NB4 (cell line): ENCODE data around the gene MAP4K2.

Source experiments
- DNase-seq: peaks from one replicate; pipeline ENCODE4 v3.0.0; 2010; ENCODE audit warnings: low read depth
- H3K4me3 ChIP-seq: one replicate; pipeline ENCODE4 v1.5.1; 2011; ENCODE audit warnings: mild to moderate bottlenecking, low read depth, low read length, moderate library complexity
- CTCF ChIP-seq: IDR thresholded peaks from one replicate; pipeline ENCODE4 v1.5.1; 2012; ENCODE audit warnings: low read depth, low read length
- MAX ChIP-seq: IDR thresholded peaks from 2 replicates; pipeline ENCODE4 v1.6.1; 2011; ENCODE audit warnings: low read depth, low read length
- MYC ChIP-seq: IDR thresholded peaks from 2 replicates; pipeline ENCODE4 v1.6.1; 2011; ENCODE audit warnings: low read depth, low read length
- POLR2A ChIP-seq: IDR thresholded peaks from 2 replicates; pipeline ENCODE4 v1.6.1; 2011; ENCODE audit warnings: mild to moderate bottlenecking; ENCODE audit not compliant: insufficient read length; ENCODE audit errors: extremely low read depth

MAP4K2 gene

GRCh38 chr11:64814712-64815187 lies 11.7 kb upstream of the MAP4K2 start:
- DNase-seq: peak; percentile 57
- H3K4me3 ChIP-seq: no peak overlapping the region
- TF ChIP-seq POLR2A (no peak), CTCF (no peak), MYC (no peak), MAX (no peak)

- no peak for TF ChIP-seq POLR2A
- no peak for TF ChIP-seq CTCF
- TF ChIP-seq MAX: no peak
- TF ChIP-seq MYC: no peak
- DNase-seq: no peak
- H3K4me3 ChIP-seq: no peak overlapping the region
Measured at GRCh38 chr11:64813826-64814225, 10.8 kb upstream of the MAP4K2 start.

- TF ChIP-seq POLR2A (no peak), MAX (peak; percentile 72), CTCF (no peak), MYC (0 out of 2 replicates have a peak, but pooled peaks have one; percentile 42)
- peak overlapping the region; percentile 81 for H3K4me3 ChIP-seq
- DNase-seq: no peak
Measured at GRCh38 chr11:64810891-64811272, 7.9 kb upstream of the MAP4K2 start.

- peak; percentile 98 for DNase-seq
- TF ChIP-seq MAX (peak; percentile 73), CTCF (no peak), POLR2A (peak; percentile 71), MYC (peak; percentile 76)
- peak within 1 kb of the TSS; percentile 81 for H3K4me3 ChIP-seq
Measured at GRCh38 chr11:64810271-64810890, 7.4 kb upstream of the MAP4K2 start, which contains the start of gene MEN1. Gene MEN1, minus strand, starts transcription at chr11:64810551. Its CDS starts 442 bp downstream, at chr11:64810109.

GRCh38 chr11:64809781-64810241 lies 6.8 kb upstream of the MAP4K2 start:
- TF ChIP-seq MAX: no peak
- TF ChIP-seq CTCF: no peak
- TF ChIP-seq MYC: no peak
- no peak for TF ChIP-seq POLR2A
- DNase-seq: peak; percentile 42
- peak overlapping the region; percentile 81 for H3K4me3 ChIP-seq
